NCI-H146 (cell line): ENCODE measurements around the gene RAP1GAP.

Experiments
- DNase-seq: peaks from one replicate; lab custom pipeline; 2025; lab: John Stamatoyannopoulos, UW

RAP1GAP gene

GRCh38 chr1:21669258-21670058 is at the start of gene RAP1GAP:
Gene RAP1GAP (minus strand): TSS chr1:21669357. CDS start chr1:21620032, 49,325 bp downstream.
- peak; percentile 45 for DNase-seq

- no peak for DNase-seq
Observed at GRCh38 chr1:21716169-21716568, 47.0 kb upstream of the RAP1GAP start.

GRCh38 chr1:21707891-21708290 is 38.7 kb upstream of the RAP1GAP start:
- DNase-seq = no peak

- DNase-seq = no peak
Observed at GRCh38 chr1:21707086-21707840, 38.1 kb upstream of the RAP1GAP start.

GRCh38 chr1:21706151-21706835 is 37.1 kb upstream of the RAP1GAP start:
- no peak for DNase-seq

- no peak for DNase-seq
Observed at GRCh38 chr1:21705303-21705980, 36.3 kb upstream of the RAP1GAP start.

- DNase-seq = no peak
Observed at GRCh38 chr1:21704145-21704544, 35.0 kb upstream of the RAP1GAP start.

- peak; percentile 2 for DNase-seq
Observed at GRCh38 chr1:21703318-21703963, 34.3 kb upstream of the RAP1GAP start.

GRCh38 chr1:21702780-21703179 is 33.6 kb upstream of the RAP1GAP start:
- no peak for DNase-seq

GRCh38 chr1:21701401-21701800 is 32.2 kb upstream of the RAP1GAP start:
- DNase-seq = no peak

GRCh38 chr1:21700094-21700493 is 30.9 kb upstream of the RAP1GAP start:
- no peak for DNase-seq

GRCh38 chr1:21696931-21697330 is 27.8 kb upstream of the RAP1GAP start:
- DNase-seq = no peak

- no peak for DNase-seq
Observed at GRCh38 chr1:21693732-21694131, 24.6 kb upstream of the RAP1GAP start.

GRCh38 chr1:21691739-21692138 is 22.6 kb upstream of the RAP1GAP start:
- DNase-seq = no peak

- no peak for DNase-seq
Observed at GRCh38 chr1:21689661-21690372, 20.7 kb upstream of the RAP1GAP start.

- DNase-seq = no peak
Observed at GRCh38 chr1:21687081-21687529, 17.9 kb upstream of the RAP1GAP start.

- no peak for DNase-seq
Observed at GRCh38 chr1:21685946-21686678, 17.0 kb upstream of the RAP1GAP start.

GRCh38 chr1:21681426-21681825 is 12.3 kb upstream of the RAP1GAP start:
- no peak for DNase-seq

- DNase-seq = no peak
Observed at GRCh38 chr1:21680918-21681317, 11.8 kb upstream of the RAP1GAP start.

- DNase-seq = no peak
Observed at GRCh38 chr1:21680381-21680780, 11.2 kb upstream of the RAP1GAP start.
